Erythroblast (primary cell): ENCODE results near the gene TYMP.

Source experiments
- GATA1 ChIP-seq: IDR thresholded peaks from 2 replicates; pipeline ENCODE4 v1.6.1; 2011; ENCODE audit warnings: low read depth, mild to moderate bottlenecking, control low read depth, low read length, moderate library complexity
- POLR2A ChIP-seq: IDR thresholded peaks from 2 replicates; pipeline ENCODE4 v1.6.1; 2011; ENCODE audit warnings: mild to moderate bottlenecking, low read length

- TF ChIP-seq POLR2A, result no peak
- TF ChIP-seq GATA1, result no peak
These were observed 46.7 kb downstream of the TYMP start for GRCh38 chr22:50483106-50483505.
